NCI-H1930 (cell line): ENCODE measurements around the gene NTSR1.

Experiments used
- DNase-seq, 2 experiments: peaks; one replicate each; lab custom pipeline; 2025; lab: John Stamatoyannopoulos, UW

The NTSR1 gene

GRCh38 chr20:62771396-62772102, 62.9 kb downstream of the NTSR1 start:
- no peak for DNase-seq

- DNase-seq = no peak
Observed at GRCh38 chr20:62772103-62772611, 63.5 kb downstream of the NTSR1 start.

DNA sequence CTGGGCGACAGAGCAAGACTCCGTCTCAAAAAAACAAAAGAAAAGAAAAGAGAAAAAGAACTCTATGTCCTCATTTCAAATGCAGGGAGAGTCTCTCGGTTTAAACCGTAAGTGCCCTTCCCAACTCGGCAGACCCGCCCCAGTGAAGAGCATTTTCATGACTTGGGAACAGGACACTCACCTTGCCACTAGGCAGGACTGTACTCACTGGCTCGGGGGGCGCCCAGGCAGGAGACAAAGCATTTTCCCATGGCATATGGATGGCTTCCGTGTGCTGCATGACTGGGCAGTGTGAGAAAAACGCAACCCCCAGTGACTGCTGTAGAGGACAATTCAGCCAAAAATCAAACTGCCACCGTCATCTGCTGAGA, 64.0 kb downstream of the NTSR1 start:
- DNase-seq = no peak

DNA sequence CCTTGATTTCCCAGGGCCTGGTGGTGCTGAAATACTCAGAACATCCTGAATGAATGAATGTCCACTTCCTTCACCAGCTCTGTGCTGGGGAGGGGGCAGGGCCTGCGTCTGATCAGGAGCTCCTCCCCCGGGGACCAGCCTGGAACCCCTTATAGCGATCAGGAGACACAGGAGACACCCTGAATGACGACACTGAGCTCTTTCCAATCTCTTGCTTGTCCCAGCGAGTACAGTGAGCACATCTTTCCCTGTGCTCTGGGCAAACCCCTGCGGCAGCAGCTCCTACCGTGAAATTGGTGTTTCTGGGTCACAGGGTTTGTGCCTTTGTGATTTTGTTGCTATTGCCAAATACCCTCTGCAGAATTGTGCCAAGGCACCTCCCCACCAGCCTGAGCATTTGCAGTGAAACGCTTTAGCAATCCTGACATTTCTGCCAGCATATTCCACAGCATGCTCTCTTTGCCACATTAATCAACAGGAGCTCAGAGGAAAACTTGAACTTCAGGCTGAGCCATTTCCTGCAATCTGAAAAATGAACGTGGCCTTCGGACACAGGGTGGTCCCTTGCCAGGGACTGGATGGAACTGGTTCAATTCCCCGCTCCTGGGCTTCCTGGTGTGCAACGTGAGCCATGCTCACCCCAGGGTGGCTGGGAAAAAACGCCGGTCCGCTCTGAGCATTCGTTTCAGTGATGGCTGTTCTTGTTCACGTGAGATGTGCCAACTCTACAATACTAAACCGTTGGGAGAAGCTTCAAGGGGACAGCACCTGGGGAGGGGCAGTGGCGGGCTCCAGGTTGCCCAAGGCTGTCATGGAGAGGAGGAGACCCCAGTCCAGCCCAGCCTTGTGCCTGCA, 64.6 kb downstream of the NTSR1 start:
- DNase-seq = no peak

GRCh38 chr20:62773845-62774714, 65.4 kb downstream of the NTSR1 start:
- no peak for DNase-seq

- no peak for DNase-seq
Observed at GRCh38 chr20:62774762-62775161, 66.1 kb downstream of the NTSR1 start.

DNA sequence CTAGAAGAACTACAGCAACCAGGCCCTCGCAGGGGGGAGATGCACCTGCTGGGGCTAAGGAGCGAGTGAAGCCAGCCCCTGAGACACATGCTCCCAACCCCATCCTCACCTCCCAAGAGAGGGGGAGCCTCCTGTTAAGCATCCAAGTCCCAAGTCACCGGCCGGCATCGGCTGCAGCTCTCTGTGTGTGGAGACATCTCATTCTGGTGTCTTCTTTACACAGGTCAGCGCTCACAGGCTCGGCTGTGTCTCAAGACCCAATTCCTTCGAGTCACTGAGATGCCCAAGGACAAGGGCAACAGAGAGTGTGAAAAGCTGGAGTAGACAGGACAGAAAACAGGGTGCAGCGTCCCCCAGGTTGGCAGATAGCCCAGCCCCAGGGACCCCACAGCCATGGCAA, 66.6 kb downstream of the NTSR1 start:
- DNase-seq = no peak

- no peak for DNase-seq
Observed at GRCh38 chr20:62776035-62776691, 67.5 kb downstream of the NTSR1 start.

- no peak for DNase-seq
Observed at GRCh38 chr20:62776692-62777527, 68.3 kb downstream of the NTSR1 start.

- DNase-seq = no peak
Observed at GRCh38 chr20:62777528-62777830, 68.8 kb downstream of the NTSR1 start.

GRCh38 chr20:62778058-62778457, 69.4 kb downstream of the NTSR1 start:
- no peak for DNase-seq

- DNase-seq = no peak
Observed at GRCh38 chr20:62778601-62779416, 70.2 kb downstream of the NTSR1 start.

GRCh38 chr20:62779417-62779685, 70.7 kb downstream of the NTSR1 start:
- DNase-seq = no peak

DNA sequence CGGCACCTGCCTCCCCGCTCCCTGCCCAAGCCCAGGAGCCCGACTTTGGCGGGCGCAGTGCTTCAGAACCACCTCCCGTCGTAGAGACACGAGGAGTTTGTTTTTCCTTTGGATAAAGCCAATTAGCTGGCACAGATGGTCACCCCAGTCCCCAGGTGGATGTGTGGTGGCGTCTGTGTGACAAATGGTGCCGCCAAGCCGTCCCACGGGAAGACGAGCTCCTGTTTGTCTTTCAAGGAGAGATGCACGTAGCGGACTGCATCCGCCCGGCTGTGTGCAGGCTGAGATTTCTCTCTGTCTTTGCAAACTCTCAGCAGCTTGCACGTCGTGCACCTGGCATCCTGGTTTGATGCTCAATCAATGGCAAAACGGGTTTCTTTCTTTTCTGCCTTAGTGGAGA, 71.6 kb downstream of the NTSR1 start:
- DNase-seq = peak in 1 of 2 experiments; percentile 59

- no peak for DNase-seq
Observed at GRCh38 chr20:62780696-62781095, 72.1 kb downstream of the NTSR1 start.

GRCh38 chr20:62782149-62782892, 73.7 kb downstream of the NTSR1 start:
- DNase-seq = no peak

DNA sequence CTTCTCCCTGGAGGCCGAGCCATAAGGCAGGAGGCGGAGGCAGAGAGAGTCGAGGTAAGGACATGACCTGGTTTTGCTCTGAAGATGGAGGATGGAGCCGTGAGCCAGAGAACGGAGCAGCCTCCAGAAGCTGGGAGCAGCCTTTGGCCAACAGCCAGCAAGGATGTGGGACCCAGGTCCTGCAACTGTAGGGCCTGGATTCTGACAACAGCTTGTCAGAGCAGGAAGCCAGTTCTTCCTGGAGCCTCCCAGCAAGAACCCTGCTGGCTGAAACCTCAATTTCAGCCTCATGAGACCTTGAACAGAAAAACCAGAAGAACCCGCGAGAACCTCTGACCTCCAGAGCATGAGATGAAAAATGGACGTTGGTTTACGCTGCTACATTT, 74.2 kb downstream of the NTSR1 start:
- no peak for DNase-seq

GRCh38 chr20:62784497-62784896, 75.9 kb downstream of the NTSR1 start:
- no peak for DNase-seq

DNA sequence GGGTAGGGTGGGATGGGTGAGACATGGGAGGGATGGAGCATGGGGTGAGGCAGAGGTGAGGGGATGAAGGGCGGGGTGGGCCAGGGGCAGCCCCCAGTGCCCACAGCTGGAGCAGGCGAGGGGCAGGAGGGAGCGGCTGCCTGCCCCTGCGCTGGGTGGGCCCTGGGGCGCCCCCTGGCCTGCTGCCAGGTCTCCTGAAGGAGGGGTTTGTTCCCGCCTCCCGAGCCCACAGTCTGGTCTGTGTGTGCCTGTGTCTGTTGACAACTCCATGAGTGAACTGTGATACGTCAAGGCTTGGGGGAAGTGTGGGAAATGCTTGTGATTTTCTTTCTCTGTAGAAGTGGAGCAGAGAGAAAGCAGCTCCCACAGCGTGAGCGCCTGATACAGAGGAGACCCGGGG, 76.8 kb downstream of the NTSR1 start:
- DNase-seq = no peak

GRCh38 chr20:62786157-62786556, 77.5 kb downstream of the NTSR1 start:
- no peak for DNase-seq
